Muscle of arm (tissue), 12 donors: ENCODE results near the gene DOCK2. TPM values are rescaled to one million over a fixed set of nuclear protein-coding genes. Genes with fewer than 3 reads are reported as not detected.
"Not testable (repeated sequence)": the region's sequence is repeated elsewhere in the genome, so short reads cannot be mapped to it uniquely, and the experiment has no call there.

ENCODE experiments used
- DNase-seq: peaks from one replicate; pipeline ENCODE4 v3.0.0-alpha.2; 2013
- polyA plus RNA-seq, 12 donors: library from polyadenylated mRNA; unstranded; fragments of 120-200 nt; gene quantifications; one replicate each; pipeline ENCODE4 v1.2.1, GENCODE V29; 2013; ENCODE audit not compliant: insufficient read length in 12 of 12

The DOCK2 gene
- polyA plus RNA-seq, 12 donors = 2.7 to 18.3 (median 3.6) TPM; not detected in 1

GRCh38 chr5:169789417-169789940, 152.4 kb downstream of the DOCK2 start:
- DNase-seq = no peak

DNA sequence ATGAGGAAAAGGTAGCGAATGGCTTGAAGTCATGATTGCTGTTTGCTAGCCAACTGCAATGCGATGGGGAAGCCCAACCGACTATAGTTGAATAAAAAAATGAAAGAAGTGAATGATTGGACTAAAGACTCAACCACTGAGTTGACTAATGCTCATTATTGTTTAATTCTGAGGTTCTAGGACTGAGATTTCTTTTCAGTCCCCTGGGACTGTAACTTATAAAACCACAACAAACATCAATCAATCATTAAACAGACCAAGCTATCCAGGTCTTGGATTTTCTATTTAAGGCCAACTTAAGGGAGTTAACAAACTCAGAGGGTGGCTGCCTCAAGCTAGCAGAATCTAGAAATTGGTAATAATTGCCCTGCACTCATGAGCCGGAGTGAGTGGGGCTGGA, 154.2 kb downstream of the DOCK2 start:
- no peak for DNase-seq

DNA sequence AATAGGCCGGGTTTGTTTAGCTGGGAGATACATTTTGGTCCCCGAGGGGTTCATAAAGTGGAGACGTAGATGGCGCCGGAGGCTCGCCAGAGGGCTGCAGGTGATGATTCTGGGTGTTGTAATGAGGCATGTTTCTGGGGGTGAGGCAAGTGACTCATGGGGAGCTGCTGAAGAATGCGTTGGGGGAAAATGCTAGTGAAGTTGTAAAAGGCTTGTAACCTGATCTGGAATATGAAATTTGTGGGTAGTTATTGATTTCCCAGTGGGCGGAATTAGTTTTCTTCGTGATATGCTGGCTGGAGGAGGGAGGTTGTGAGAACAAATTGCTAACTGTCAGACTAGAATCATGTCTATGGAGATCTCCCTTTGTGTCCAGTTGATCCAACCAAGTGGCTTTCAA, 158.3 kb downstream of the DOCK2 start:
- DNase-seq = no peak

- DNase-seq = no peak
Measured at GRCh38 chr5:169796731-169797130, 159.7 kb downstream of the DOCK2 start.

- no peak for DNase-seq
Measured at GRCh38 chr5:169797577-169797976, 160.5 kb downstream of the DOCK2 start.

DNA sequence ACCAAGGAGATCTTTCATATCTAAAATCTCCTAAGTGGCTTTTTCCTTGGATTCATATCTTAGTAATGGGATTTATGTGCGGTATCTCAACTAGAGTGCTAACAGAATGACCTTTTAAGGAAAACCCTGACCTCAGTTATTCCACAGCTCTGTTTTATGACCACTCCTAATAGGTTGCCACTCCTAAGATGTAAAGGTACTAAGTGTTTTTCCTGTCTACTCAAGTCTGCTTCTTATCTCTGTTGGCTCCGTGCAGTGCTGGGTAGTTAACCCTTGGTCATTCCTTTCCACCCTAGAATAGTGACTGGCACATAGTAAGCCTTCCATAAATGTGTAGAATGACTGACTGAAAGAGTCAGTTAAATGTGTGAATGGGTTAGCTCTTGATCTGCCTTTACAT, 161.4 kb downstream of the DOCK2 start:
- DNase-seq = no peak

DNA sequence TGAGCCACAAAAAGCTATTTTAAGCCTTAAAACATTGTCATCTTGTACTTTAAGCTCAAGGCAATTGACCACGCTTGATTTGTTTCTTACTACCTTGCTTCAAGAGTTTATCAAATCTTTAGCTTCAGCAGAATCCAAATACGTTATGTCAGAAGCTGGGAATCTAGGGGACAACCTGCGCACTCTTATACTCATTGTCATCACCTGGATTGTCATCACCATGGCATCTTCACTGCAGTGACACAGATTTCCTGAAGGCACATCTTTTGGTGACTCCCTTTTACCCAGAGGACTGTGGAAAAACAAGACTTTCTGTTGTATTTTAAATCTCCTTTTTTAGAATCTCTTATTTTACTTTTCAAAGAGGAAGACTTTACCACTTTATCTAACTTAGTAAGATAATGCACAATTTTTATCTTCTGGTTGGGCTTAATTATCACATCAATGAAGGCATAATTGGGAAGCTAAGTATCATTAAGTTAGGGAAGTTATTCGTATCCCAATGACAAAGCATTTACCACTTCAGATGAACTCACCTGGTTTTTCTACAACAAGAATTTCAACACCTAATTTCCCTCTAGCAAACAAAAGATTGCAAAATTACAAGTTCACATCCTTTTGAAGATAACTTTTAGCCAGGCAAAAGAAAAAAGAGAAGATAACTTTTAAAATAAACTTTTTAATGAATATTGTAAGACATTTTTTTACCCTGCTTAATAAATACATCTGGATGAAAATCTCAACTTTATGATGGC, 162.0 kb downstream of the DOCK2 start:
- DNase-seq = no peak

DNA sequence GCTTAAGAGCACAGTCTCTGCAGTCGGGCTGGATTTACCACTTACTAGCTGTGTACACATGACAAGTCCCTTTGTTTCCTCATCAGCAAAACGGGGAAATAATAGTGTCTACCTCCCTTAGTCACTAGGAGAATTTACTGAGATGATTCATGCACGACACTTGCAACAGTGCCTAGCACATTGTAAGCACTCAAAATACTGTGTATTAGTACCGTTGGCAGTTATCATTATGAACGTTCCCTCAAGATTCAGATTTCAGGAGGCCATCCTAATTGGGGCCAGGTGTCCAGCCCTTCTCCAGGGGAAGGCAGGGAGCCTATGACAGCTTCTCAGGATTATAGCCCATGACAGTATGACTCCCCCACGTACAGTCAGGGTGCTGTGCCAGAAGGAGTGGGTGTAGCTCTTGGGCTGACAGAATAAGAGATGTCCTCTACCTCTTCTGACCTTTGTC, 164.3 kb downstream of the DOCK2 start:
- DNase-seq = no peak

- DNase-seq = no peak
Measured at GRCh38 chr5:169801781-169802180, 164.7 kb downstream of the DOCK2 start.

- DNase-seq = no peak
Measured at GRCh38 chr5:169803077-169803981, 166.3 kb downstream of the DOCK2 start.

DNA sequence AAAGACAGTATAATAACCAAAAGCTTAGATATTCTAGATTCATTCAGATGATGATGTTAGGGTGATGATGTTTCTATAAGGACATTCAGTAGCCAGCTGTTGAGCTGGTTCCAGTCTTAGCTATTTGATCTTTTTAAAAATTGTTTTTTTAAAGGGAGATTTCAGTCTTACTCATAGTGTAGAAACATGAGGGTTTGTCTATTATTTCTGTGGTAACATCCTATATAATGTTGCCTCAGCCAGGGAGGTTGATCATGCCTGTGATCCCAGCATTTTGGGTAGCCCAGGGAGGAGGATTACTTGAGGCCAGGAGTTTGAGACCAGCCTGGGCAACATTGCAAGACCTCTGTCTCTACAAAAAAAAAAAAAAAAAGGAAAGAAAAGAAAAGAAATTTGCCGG, 167.8 kb downstream of the DOCK2 start:
- DNase-seq = no peak

DNA sequence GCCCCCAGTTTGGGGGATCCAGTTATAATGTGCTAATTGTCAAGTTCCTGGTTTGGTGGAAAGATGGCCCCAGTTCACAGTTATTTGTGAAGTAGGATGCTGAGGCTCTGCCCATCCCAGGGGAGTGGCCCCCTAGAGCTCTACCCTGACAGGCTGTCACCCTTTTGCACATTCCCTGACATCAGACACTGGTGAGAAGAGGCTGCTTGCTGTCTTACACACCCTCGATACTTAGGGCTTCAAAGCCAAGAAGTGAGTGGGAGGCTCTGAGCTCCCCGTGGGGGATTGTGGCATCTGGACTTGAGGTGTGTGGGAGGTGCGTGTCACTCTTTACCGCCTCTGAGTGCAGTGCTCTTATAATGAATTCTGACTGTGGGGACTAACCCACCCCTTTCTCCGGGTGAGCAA, 168.5 kb downstream of the DOCK2 start:
- no peak for DNase-seq

- no peak for DNase-seq
Measured at GRCh38 chr5:169805937-169806700, 169.0 kb downstream of the DOCK2 start.

DNA sequence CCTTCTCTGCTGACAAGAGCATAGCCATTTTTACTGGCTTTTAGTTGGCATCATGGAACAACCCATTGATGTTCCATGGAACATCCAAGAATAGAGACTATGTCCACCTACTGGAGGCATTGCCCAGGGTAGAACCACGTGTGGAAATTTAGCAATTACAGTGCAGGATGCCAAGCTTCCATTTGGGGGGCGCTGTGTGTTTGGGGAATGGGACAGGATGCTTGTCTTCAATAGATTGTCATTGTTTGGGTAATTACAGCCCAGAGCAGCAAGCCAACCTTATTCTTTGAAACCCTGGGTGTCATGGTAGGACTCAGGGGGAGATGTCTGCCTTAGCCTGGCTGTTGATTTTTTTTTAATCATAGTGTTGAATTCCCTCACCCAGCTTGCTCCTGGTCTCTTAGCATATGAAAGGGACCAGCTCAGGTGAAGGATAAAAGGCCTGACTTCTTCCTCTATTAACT, 171.1 kb downstream of the DOCK2 start:
- no peak for DNase-seq

DNA sequence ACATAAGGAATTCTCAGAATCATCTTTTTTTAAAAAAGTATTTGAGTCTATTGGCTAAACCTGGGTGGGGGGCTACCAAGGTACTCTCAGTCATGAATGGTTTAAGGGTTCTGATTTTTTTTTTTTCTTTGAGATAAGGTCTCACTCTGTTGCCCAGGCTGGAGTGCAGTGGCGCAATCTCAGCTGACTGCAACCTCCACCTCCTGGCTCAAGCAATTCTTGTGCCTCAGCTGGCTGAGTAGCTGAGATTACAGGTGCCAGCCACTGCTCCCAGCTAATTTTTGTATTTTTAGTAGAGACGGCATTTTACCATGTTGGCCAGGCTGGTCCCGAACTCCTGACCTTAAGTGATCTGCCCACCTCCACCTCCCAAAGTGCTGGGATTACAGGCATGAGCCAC, 171.8 kb downstream of the DOCK2 start:
- DNase-seq = not testable (repeated sequence)

DNA sequence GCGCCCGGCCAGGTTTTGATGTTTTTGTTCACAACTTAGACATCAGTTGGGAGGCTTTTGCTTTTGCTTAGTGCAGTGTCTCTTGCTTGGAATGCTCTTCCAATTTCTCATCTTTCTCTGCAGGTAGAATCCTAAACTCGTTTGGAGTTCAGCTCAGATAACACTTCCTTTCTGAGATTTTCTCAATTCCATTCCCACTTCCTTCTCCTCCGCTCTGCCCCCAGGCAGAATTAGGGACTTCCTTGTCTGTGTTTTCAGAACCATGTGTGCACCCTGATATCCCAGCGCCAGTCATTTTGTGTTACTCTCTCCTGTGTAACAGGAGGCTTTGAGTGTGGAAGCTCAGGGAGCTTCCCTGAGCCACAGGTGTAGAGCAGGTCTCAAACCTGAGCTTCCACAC, 172.2 kb downstream of the DOCK2 start:
- no peak for DNase-seq

GRCh38 chr5:169810524-169810923, 173.4 kb downstream of the DOCK2 start:
- DNase-seq = no peak

GRCh38 chr5:169811023-169811422, 173.9 kb downstream of the DOCK2 start:
- no peak for DNase-seq

- no peak for DNase-seq
Measured at GRCh38 chr5:169811680-169812079, 174.6 kb downstream of the DOCK2 start.

DNA sequence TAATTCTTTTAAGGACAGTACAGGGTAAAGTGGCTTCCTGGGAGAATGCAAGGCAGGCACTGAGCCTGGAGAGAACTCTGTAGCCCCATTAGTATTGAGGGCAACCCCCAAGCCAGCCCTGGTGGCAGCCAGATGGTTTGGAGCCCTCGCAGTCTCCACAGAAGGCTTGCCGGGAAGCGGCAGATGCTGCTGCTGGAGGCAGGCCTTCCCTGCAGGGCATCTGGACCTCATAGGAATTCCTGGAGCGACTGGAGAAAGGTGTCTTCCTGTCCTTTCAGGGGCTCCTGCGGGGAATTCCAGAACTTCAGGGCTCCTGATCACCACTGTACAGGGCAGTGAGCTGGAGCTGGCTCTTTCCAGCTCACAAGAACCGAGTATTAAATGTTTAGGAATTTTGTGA, 175.7 kb downstream of the DOCK2 start:
- no peak for DNase-seq

- no peak for DNase-seq
Measured at GRCh38 chr5:169814045-169814444, 177.0 kb downstream of the DOCK2 start.

DNA sequence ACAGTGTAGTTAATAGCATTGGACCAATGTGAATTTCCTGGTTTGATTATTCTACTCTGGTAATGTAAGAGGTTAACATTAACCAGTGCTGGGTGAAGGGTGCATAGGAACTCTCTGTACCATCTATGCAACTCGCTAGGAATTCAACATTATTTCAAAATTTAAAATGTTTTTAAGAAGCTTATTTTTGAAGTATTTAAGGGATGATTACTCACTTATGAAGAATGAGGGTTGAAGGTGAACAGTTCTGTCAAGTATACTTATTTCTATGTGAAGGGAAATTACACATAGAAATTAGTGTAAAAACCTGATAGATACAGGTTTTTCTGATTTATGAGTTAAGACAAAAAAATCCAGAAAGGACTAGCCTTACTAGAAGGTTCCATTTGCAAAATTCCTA, 177.4 kb downstream of the DOCK2 start:
- DNase-seq = no peak
